ENCODE results near the gene KIF11.
A peak's percentile ranks its signal among the peaks of the same experiment; 100 is the strongest.
"Not testable (repeated sequence)": the region's sequence is repeated elsewhere in the genome, so short reads cannot be mapped to it uniquely, and the experiment has no call there.

The KIF11 gene

DNA sequence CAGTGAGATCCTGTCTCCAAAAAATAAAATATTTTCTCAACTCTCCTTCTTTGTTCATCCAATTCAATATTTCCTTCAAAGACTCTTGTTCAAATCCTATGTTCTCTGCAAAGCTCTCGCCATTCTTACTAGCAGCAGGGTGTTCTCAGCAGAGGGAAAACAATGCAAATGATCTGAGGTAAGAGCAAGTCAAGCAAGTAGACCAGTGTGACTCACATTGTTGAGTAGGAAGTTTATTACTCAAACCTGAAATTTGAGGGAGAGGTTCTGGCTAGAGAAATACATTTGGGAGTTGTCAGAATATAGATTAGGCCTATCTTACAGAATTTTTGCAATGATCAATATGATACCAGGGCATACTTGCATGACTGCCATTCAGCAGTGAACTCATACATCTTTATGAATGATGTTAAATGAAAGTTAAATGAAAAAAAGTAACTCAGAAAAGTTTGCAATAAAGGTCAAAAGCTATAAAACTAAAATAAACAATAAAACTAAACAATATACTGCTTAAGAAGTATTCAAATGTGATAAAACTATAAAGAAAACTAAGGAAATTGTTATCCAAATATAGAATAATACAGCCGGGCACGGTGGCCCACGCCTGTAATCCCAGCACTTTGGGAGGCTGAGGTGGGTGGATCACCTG, 24.9 kb upstream of the KIF11 start:
- Histone ChIP-seq H3K9me3 (ENCODE audit: control insufficient read depth, insufficient read depth, low read length) (no peaks in the 10 kb centered on the region), H3K36me3 (ENCODE audit: control insufficient read depth, low read length) (peaks cover 43% of the 10 kb centered on the region), H3K4me2 (ENCODE audit: low read length) (peak overlapping the region; percentile 1), H3K9me2 (replicated peaks; ENCODE audit: control insufficient read depth, low read length) (no peaks in the 10 kb centered on the region), H3K79me2 (ENCODE audit: control insufficient read depth, low read length) (peaks cover 86% of the 10 kb centered on the region), H3K4me1 (ENCODE audit: control insufficient read depth, low read length) (peaks cover 30% of the 10 kb centered on the region), H4K20me1 (ENCODE audit: control insufficient read depth, insufficient read depth, low read depth, low read length) (peaks cover 11% of the 10 kb centered on the region; the same call in 1 of the 2 replicates), H3K27me3 (ENCODE audit: control insufficient read depth, low read length) (no peaks in the 10 kb centered on the region), H3F3A (ENCODE audit: control insufficient read depth, insufficient read depth) (no peaks in the 10 kb centered on the region), H3K4me3 (ENCODE audit: low read length) (no peak overlapping the region), H3K27ac (ENCODE audit: low read depth, low read length) (no peak overlapping the region)
- no peak for TF ChIP-seq CTCF (IDR thresholded peaks at IDR 0.05; ENCODE audit: low read depth, low read length, poor library complexity, severe bottlenecking)
- no peak for TF ChIP-seq EZH2phosphoT487 (IDR thresholded peaks at IDR 0.05; ENCODE audit: borderline replicate concordance, low read length)

DNA sequence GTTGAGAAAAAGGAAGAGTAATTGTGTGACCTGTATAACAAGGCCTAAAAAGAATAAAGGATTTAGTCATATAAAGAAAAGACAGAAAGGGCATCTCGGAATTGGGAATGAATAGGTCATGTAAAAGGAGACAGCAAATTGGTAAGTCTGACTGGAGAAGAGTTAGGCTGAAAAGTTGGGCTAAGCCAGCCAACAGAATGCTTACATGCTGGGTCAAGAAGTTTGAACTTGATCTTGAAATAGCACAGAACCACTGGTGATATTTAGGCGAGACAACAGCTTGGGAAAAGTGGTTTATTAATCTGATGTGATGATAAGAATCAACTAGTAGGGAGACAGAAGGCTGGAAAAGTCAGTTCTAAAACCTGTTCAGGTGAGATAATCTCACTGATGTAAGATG, 23.9 kb upstream of the KIF11 start:
- Histone ChIP-seq H3K9me3 (ENCODE audit: control insufficient read depth, insufficient read depth, low read length) (no peaks in the 10 kb centered on the region), H3K36me3 (ENCODE audit: control insufficient read depth, low read length) (peaks cover 49% of the 10 kb centered on the region), H3K27ac (ENCODE audit: low read depth, low read length) (no peak overlapping the region), H3F3A (ENCODE audit: control insufficient read depth, insufficient read depth) (no peaks in the 10 kb centered on the region), H3K4me2 (ENCODE audit: low read length) (no peak overlapping the region), H3K9me2 (replicated peaks; ENCODE audit: control insufficient read depth, low read length) (no peaks in the 10 kb centered on the region), H3K27me3 (ENCODE audit: control insufficient read depth, low read length) (no peaks in the 10 kb centered on the region), H3K4me3 (ENCODE audit: low read length) (no peak overlapping the region), H3K79me2 (ENCODE audit: control insufficient read depth, low read length) (peaks cover 90% of the 10 kb centered on the region), H4K20me1 (ENCODE audit: control insufficient read depth, insufficient read depth, low read depth, low read length) (peaks cover 11% of the 10 kb centered on the region; the same call in 1 of the 2 replicates), H3K4me1 (ENCODE audit: control insufficient read depth, low read length) (peaks cover 30% of the 10 kb centered on the region)
- TF ChIP-seq CTCF (IDR thresholded peaks at IDR 0.05; ENCODE audit: low read depth, low read length, poor library complexity, severe bottlenecking) (no peak), EZH2phosphoT487 (IDR thresholded peaks at IDR 0.05; ENCODE audit: borderline replicate concordance, low read length) (no peak)

- H3K9me2 ChIP-seq (replicated peaks; ENCODE audit: control insufficient read depth, low read length); H3K27ac ChIP-seq (ENCODE audit: low read depth, low read length); H3F3A ChIP-seq (ENCODE audit: control insufficient read depth, insufficient read depth); H3K27me3 ChIP-seq (ENCODE audit: control insufficient read depth, low read length); H3K4me2 ChIP-seq (ENCODE audit: low read length); H3K4me3 ChIP-seq (ENCODE audit: low read length); H3K9me3 ChIP-seq (ENCODE audit: control insufficient read depth, insufficient read depth, low read length): not testable (repeated sequence)
- peaks cover 87% of the 10 kb centered on the region for H3K79me2 ChIP-seq (ENCODE audit: control insufficient read depth, low read length)
- peaks cover 30% of the 10 kb centered on the region for H3K4me1 ChIP-seq (ENCODE audit: control insufficient read depth, low read length)
- peaks cover 46% of the 10 kb centered on the region for H3K36me3 ChIP-seq (ENCODE audit: control insufficient read depth, low read length)
- H4K20me1 ChIP-seq (ENCODE audit: control insufficient read depth, insufficient read depth, low read depth, low read length) = peaks cover 11% of the 10 kb centered on the region; the same call in 1 of the 2 replicates
Measured at GRCh38 chr10:92569663-92570062, 23.3 kb upstream of the KIF11 start.

- Histone ChIP-seq H3K27me3 (ENCODE audit: control insufficient read depth, low read length) (no peaks in the 10 kb centered on the region), H3K9me2 (replicated peaks; ENCODE audit: control insufficient read depth, low read length) (no peaks in the 10 kb centered on the region), H3F3A (ENCODE audit: control insufficient read depth, insufficient read depth) (no peaks in the 10 kb centered on the region), H3K36me3 (ENCODE audit: control insufficient read depth, low read length) (peaks cover 38% of the 10 kb centered on the region), H3K4me3 (ENCODE audit: low read length) (peak overlapping the region; percentile 99; the same call in 1 of the 2 replicates), H4K20me1 (ENCODE audit: control insufficient read depth, insufficient read depth, low read depth, low read length) (peaks cover 11% of the 10 kb centered on the region; the same call in 1 of the 2 replicates), H3K79me2 (ENCODE audit: control insufficient read depth, low read length) (peaks cover 70% of the 10 kb centered on the region), H3K4me2 (ENCODE audit: low read length) (peak overlapping the region; percentile 64), H3K4me1 (ENCODE audit: control insufficient read depth, low read length) (peaks cover 43% of the 10 kb centered on the region), H3K27ac (ENCODE audit: low read depth, low read length) (no peak overlapping the region), H3K9me3 (ENCODE audit: control insufficient read depth, insufficient read depth, low read length) (no peaks in the 10 kb centered on the region)
- TF ChIP-seq CTCF (IDR thresholded peaks at IDR 0.05; ENCODE audit: low read depth, low read length, poor library complexity, severe bottlenecking) = no peak
- no peak for TF ChIP-seq EZH2phosphoT487 (IDR thresholded peaks at IDR 0.05; ENCODE audit: borderline replicate concordance, low read length)
Measured at GRCh38 chr10:92571649-92572048, 21.3 kb upstream of the KIF11 start.

Data from DOHH2 (cell line).